ENCODE results near the gene DGKA. TPM values are rescaled to one million over a fixed set of nuclear protein-coding genes. Genes with fewer than 3 reads are reported as not detected.
A peak's percentile ranks its signal among the peaks of the same experiment; 100 is the strongest.

DGKA gene
- total RNA-seq, 4 donors from 2014 or later = 26.0 to 57.0 (median 37.9) TPM

DNA sequence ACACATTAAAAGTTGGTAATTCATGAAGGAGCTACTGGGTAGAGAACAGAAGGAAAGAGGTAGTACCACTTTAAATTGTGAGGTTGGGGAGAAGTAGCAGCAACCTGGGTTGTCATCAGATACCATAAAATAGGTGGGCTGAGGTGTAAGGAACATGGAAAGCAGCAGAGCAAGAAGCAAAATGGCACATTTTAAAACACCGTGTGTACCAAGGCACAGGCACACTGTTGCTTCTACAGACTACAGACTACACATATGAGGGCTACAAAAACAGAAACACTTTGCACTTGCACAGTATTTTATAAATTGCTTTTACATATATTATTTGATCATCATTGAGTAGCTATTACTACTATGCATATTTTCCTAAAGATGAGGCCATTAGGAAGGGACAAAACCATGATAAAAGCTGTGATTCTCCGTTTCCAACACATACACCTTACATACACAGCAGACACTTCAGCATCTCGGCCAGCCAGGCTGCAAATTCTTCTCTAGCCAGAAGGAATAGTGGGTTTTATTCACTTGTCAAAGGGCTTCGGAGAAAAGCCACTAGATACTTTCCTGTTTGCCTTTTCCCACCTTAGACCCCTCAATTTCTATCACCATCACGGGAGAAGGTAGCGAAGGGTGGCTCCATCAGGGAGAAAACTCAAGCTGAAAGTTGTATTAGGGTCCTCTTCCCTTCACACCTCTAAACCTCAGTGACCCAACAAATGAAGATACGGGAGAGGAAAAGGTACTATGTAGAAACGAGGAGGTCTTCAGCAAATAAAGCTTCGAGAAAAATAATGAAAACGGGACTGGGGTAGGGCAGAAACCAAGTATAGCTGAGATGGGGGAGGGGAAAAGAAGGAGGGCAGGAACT is 4.9 kb upstream of the DGKA start:
- DNase-seq (ENCODE audit: low spot score) (no peak), ATAC-seq (ENCODE audit: low FRiP score) (no peak)
- TF ChIP-seq, protein P1, sequence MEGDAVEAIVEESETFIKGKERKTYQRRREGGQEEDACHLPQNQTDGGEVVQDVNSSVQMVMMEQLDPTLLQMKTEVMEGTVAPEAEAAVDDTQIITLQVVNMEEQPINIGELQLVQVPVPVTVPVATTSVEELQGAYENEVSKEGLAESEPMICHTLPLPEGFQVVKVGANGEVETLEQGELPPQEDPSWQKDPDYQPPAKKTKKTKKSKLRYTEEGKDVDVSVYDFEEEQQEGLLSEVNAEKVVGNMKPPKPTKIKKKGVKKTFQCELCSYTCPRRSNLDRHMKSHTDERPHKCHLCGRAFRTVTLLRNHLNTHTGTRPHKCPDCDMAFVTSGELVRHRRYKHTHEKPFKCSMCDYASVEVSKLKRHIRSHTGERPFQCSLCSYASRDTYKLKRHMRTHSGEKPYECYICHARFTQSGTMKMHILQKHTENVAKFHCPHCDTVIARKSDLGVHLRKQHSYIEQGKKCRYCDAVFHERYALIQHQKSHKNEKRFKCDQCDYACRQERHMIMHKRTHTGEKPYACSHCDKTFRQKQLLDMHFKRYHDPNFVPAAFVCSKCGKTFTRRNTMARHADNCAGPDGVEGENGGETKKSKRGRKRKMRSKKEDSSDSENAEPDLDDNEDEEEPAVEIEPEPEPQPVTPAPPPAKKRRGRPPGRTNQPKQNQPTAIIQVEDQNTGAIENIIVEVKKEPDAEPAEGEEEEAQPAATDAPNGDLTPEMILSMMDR (IDR thresholded peaks at IDR 0.05) = no peak

DNA sequence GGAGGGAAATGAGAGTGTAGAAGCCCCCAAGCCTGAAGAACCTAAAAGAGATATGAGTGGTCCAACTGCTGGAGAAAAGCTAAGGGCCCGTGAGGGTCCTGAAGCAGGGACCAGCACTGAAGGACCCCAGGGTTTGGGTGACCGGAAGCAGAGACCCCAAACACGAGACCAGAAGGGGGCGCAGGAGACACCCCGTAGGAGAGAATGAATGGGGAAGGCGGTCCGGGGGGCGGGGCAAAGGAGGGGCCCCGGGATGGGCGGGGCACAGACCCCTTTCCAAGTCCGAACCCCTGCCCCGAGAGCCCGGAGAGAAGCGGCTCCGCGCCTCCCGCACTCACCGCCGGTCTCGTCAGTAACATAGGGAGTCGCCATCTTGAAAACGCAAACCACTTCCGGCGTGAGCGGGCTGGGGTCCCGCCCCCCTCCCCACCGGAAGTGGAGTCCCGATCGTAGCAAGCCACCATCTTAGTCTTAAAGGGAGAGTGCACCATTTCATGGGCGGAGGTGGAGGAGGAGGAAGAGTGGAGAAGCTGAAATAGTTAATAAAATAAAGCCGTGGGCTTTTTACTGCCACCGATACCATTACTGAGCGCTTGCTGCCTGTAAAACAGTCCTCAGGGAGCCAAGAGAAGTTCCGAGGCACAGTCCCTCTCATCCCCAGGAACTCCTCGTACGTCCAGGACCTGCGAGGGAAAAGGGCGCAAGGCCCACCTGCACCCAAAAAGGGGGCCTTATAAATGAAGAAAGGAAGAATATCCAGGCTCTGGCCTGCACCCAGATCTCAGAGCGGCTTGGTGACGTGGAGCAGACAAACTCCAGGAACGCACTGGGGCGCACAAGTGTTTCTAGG is 4.0 kb upstream of the DGKA start:
- DNase-seq (ENCODE audit: low spot score) = peak; percentile 91
- TF ChIP-seq, protein P1 (IDR thresholded peaks at IDR 0.05) = peak in 1 of 3 donors; percentile 61
- ATAC-seq (ENCODE audit: low FRiP score) = peak; percentile 76

DNA sequence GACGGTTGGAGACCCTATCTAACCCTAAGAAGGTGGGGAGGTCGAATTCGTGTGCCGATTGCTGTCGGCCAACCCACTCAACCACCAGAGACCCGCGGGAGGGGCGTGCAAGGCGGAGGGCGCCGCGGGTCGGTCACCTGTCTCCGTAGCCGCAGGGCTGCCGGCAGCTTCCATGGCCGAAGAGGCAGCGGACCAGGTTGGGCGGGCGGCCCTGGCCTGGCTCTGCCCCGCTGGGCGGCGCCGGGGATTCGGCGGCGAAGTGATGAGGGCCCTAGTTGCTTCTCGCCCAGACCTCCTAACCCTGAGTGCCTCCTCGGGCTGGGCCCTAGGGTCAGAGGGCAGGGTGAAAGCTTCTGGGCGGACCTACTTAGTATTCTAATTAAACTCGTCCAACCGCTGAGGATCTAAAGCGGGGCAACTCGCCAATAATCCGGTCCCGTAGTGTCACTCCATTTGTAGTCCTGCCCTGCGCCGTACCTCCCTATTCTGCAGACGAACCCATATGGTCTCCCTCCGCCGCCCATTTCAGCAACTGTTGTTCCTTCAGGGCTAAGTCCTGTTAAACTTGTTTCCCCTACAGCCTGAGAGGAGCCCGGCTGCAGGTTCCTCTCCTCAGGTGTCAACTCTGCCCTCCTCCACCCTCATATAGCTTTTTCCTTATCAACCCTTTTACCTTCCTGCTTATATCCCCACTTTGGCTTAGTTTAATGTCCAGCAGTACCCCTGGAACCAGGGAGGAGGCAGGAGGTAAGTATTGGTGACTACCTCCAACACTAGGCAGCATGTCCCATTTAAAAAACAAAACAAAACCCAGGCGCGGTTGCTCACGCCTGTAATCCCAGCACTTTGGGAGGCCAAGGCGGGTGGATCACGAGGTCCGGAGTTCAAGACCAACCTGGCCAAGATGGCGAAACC is 3.1 kb upstream of the DGKA start, which contains the start of gene PYM1:
Gene PYM1, minus strand, starts transcription at position 307 of the 915 bp plus-strand sequence. Its CDS starts 133 bp downstream, at position 174.
- DNase-seq (ENCODE audit: low spot score) (peak; percentile 55), ATAC-seq (ENCODE audit: low FRiP score) (peak; percentile 57)
- TF ChIP-seq, protein P1 (IDR thresholded peaks at IDR 0.05) = no peak

DNA sequence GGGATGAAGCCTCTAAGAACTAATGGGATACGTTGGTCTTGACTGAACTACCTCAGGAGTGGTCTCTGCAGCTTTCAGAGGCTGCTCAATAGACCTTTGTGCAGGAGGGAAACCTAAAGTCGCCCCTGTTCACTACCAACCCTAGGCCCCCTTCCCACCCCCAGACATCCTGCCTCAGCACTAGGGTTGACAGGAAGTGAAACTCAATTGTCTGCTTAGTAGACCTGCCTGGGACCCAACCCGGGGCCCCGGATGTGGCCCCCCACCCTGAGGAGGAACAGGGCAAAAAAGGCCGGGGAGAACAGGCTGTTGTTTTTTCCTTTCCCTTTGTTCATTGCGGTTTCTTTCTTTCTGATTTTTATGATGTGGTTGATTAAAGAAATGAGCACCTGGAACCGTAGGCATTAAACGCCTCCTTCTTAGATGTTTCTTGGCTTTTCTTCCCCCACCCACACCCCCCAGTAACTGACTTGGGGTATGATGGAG is 1.6 kb upstream of the DGKA start:
- ATAC-seq (ENCODE audit: low FRiP score) = no peak
- DNase-seq (ENCODE audit: low spot score) = no peak
- TF ChIP-seq, protein P1 (IDR thresholded peaks at IDR 0.05) = no peak

DNA sequence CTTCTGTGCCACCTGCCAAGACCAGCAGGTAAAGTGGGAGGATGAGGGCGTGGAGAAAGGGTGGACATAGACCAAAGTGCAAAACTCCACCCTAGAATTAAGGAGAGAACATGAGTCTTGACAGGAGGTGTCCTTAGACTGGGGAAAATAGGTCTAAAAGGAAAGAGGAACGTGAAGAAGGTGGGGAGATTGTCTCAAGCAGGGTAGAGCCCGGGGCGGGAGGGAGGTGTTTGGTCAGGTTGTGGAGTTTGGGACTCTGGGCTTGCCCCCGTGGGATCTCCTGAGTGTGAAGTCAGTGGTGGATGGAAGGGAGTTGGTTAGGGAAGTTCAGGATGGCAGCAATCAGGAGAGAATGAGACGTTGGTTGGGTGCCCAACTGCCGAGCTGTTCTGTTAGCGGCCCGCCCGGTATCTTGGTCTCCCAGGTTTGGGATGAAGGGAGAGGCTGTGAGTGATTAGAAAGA is 386 bp downstream of the DGKA start:
- TF ChIP-seq, protein P1 (IDR thresholded peaks at IDR 0.05) = no peak
- no peak for ATAC-seq (ENCODE audit: low FRiP score)
- no peak for DNase-seq (ENCODE audit: low spot score)
